Esophagus squamous epithelium (tissue), 5 donors: ENCODE results near the gene GABRA5. TPM values are rescaled to one million over a fixed set of nuclear protein-coding genes. Genes with fewer than 3 reads are reported as not detected.

Experiments
- DNase-seq: peaks from one replicate; lab custom pipeline; 2025; lab: John Stamatoyannopoulos, UW
- H3K27ac ChIP-seq, 4 donors: fragments of 200-600 bp; sonication (generic); one replicate each; pipeline ENCODE4 v1.5.1; 2016 to 2019; ENCODE audit warnings: mild to moderate bottlenecking in 1 of 4
- H3K27me3 ChIP-seq, 4 donors: fragments of 200-600 bp; sonication (generic); 1 replicate in 3 of 4; 2 replicates in 1 of 4; pipeline versions ENCODE4 v1.5.1 to v1.6.0; 2017 to 2021; ENCODE audit warnings: antibody characterized with exemption in 1 of 4
- H3K36me3 ChIP-seq, 3 donors: fragments of 200-600 bp; sonication (generic); one replicate each; pipeline ENCODE4 v1.5.1; 2016 to 2019
- H3K4me1 ChIP-seq, 3 donors: fragments of 200-600 bp; sonication (generic); one replicate each; pipeline ENCODE4 v1.5.1; 2017 to 2019
- H3K4me3 ChIP-seq, 4 donors: fragments of 200-600 bp; sonication (generic); 1 replicate in 3 of 4; 2 replicates in 1 of 4; pipeline ENCODE4 v1.5.1; 2016 to 2019; ENCODE audit warnings: mild to moderate bottlenecking in 2 of 4, moderate library complexity in 1 of 4
- H3K9me3 ChIP-seq, 3 donors: fragments of 200-600 bp; sonication (generic); one replicate each; pipeline ENCODE4 v1.5.1; 2016 to 2019
- POLR2A ChIP-seq, 4 donors: fragments of 450-650 bp; IDR thresholded peaks; one replicate each; pipeline ENCODE4 v1.6.1; 2017; ENCODE audit warnings: antibody characterized with exemption in 4 of 4, mild to moderate bottlenecking in 4 of 4, moderate library complexity in 3 of 4
- WGBS, 2 donors: methylation state at CpG; one replicate each; pipeline ENCODE4 v1.1.5; 2018; 5-methylcytosine and 5-hydroxymethylcytosine counted together
- intact Hi-C: fragments of 100-400 bp; cut with DNase I; formaldehyde crosslinking; loops from one replicate; pipeline ENCODE4 v1.15.0; 2022
- total RNA-seq, 4 donors: library from RNA; depleted of rRNA; stranded (reverse); fragments of >200 nt; gene quantifications; one replicate each; pipeline ENCODE4 v1.1.0, GENCODE V29; 2016
- TF ChIP-seq, protein P1 (sequence below), 6 experiments: fragments of 450-650 bp in 4 of 6; fragments of 200-600 bp in 2 of 6; sonication (generic) in 2 of 6; IDR thresholded peaks; one replicate each; pipeline ENCODE4 v1.5.1; 2016 to 2019; ENCODE audit warnings: antibody characterized with exemption in 6 of 6, mild to moderate bottlenecking in 4 of 6, moderate library complexity in 4 of 6
- donor health status: DM: yes; HTN: yes; CAD: no.

GABRA5 gene
- total RNA-seq, 4 donors from 2014 or later: 0.57 TPM; not detected in 2

DNA sequence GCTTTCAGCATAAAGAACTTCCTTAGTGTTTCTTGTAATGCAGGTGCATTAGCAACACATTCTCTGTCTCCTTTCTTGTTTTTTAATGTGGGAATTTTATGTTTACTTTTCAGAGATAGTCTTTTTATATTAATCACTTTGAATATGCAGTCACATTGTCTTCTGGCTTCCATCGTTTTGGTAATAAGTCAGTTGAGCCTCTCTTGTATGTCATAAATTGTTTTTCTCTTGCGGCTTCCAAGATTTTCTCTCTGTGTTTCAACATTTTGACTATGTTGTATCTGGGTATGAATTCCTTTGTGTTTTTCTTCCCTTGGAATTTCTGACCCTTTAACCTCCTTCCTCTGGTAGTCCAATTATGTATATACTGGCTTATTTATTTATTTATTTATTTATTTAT is 129.4 kb downstream of the GABRA5 start:
- intact Hi-C loops: no loop called here
- peaks cover 0 to 5% (median 0%) of the 10 kb centered on the region in 3 donors for H3K9me3 ChIP-seq
- TF ChIP-seq POLR2A (IDR thresholded peaks at IDR 0.05): no peak
- TF ChIP-seq, protein P1, sequence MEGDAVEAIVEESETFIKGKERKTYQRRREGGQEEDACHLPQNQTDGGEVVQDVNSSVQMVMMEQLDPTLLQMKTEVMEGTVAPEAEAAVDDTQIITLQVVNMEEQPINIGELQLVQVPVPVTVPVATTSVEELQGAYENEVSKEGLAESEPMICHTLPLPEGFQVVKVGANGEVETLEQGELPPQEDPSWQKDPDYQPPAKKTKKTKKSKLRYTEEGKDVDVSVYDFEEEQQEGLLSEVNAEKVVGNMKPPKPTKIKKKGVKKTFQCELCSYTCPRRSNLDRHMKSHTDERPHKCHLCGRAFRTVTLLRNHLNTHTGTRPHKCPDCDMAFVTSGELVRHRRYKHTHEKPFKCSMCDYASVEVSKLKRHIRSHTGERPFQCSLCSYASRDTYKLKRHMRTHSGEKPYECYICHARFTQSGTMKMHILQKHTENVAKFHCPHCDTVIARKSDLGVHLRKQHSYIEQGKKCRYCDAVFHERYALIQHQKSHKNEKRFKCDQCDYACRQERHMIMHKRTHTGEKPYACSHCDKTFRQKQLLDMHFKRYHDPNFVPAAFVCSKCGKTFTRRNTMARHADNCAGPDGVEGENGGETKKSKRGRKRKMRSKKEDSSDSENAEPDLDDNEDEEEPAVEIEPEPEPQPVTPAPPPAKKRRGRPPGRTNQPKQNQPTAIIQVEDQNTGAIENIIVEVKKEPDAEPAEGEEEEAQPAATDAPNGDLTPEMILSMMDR (IDR thresholded peaks at IDR 0.05): no peak
- H3K27ac ChIP-seq: no peak overlapping the region
- H3K4me3 ChIP-seq: no peak overlapping the region
- no peaks in the 10 kb centered on the region for H3K36me3 ChIP-seq
- 81 to 90% methylated on average over 2 of the region's 2 CpGs for WGBS, 2 donors
- no peaks in the 10 kb centered on the region for H3K27me3 ChIP-seq
- DNase-seq: no peak
- no peaks in the 10 kb centered on the region for H3K4me1 ChIP-seq

Other genes with a start within 250 kb of the GABRA5 start
- 1 to 10 TPM in 2 of 4 donors, under 1 TPM in 2; 0.67 to 2.3 (median 1.4) TPM for gene GABRB3, start 94.0 kb upstream of the GABRA5 start, total RNA-seq
- under 1 TPM in 2 of 4 donors, not detected in 2; 0.04 to 0.08 TPM for gene GABRG3, start 104.1 kb downstream of the GABRA5 start, total RNA-seq